ENCODE data around the gene ARHGAP22. TPM values are rescaled to one million over a fixed set of nuclear protein-coding genes. Genes with fewer than 3 reads are reported as not detected.
A peak's percentile ranks its signal among the peaks of the same experiment; 100 is the strongest.

The ARHGAP22 gene
- total RNA-seq, 1 donor from 2014 or later = 2.1 TPM

DNA sequence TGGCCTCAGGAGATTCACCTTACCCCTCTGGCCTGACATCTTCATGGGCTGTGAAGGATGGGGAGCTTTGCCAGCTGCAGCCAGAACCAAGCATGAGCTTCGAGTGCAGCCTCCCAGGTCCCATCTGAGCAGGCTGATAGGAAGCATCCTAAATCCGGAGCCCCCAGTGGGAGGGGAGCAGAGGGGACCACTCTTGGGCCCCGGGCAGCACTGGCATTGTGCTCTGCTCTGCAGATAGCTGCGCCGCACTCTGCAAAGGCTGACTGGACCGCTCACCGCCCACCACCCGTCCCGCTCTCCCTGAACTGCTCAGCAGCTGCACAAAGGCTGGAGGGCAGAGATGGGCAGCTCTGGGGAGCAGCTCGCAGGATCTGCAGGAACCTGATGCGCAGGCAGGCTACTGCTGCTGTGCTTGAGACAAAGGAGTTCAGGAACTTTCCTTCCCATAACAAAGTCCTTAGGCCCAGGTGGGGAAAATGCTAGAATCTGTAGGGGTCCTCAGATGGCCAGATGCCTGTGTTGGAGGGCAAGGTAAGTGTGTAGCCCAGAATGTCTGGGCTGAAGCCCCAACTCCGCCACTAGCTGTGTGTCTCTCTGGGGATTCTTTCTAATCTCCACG lies 51.8 kb downstream of the ARHGAP22 start:
- DNase-seq = no peak

DNA sequence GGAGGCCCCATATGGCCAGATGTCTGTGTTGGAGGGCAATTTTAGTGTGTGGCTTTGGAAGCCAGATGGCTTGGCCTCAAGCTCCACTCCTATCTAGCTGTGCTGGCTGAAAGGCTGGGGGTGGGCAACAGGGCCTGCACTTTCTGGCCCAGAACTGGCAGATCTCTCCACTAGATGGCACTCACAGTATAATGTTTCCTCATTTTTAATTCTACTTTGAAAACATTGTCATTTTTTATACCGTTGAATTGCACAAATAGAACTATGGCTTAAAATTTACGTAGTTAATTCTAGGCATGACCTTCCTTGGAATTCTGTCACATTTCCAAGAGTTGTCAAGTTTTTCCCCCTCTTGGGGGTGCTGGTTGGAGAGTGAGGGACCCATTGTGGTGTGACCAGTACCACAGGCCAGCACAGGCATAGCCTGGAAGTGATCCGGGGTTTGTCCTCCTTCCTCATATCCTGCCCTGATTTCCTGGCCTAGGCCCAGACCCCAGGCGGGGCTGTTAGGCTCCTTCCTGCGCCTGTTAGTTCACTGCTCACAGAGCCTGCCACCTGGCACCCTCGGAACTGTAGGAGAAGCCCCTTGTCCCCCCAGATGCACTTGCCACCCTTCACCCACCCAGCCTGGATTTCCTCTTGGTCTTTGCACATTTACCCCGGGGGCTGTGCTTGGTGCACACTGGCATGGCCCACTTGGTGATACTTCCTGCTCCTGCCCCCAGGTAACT lies 52.8 kb downstream of the ARHGAP22 start:
- peak; percentile 77 for DNase-seq

GRCh38 chr10:48550977-48551376 lies 53.9 kb downstream of the ARHGAP22 start:
- DNase-seq = no peak

- no peak for DNase-seq
Observed at GRCh38 chr10:48550071-48550691, 54.7 kb downstream of the ARHGAP22 start.

GRCh38 chr10:48549236-48549635 lies 55.6 kb downstream of the ARHGAP22 start:
- no peak for DNase-seq

GRCh38 chr10:48548531-48549135 lies 56.2 kb downstream of the ARHGAP22 start:
- no peak for DNase-seq

- no peak for DNase-seq
Observed at GRCh38 chr10:48547981-48548380, 56.9 kb downstream of the ARHGAP22 start.

- no peak for DNase-seq
Observed at GRCh38 chr10:48547061-48547895, 57.6 kb downstream of the ARHGAP22 start.

DNA sequence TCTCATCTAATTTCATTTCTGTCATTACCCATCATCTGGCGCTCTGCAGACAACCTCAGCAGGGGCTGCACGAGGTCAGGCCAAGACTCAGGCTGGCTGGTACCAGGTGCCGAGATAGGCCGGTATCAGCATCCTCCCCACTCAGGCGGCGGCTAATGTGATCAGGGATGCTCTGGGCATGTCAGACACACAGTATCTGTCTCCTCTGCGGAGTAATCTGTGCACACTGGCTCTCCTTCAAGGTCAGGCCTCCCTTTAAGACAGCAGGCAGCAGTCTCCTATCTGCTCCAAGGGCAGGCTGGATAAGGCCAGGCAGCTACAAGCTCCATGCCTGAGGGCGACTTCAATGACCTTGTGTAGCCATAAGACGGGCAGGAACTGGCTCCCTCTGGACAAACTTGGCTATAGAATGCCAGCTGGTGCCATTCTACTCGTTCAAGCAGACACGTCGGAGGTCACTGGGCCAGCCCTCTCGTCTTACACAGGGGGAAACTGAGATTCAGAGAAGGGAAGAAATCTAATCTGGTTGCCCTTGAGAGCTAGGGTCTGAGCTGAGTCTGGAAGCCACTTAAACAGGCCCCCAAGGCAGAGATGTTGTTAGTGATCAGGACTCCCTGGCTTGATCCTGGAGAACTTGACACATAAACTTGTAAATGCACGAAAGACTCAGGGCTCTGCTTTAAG lies 59.3 kb downstream of the ARHGAP22 start:
- DNase-seq = no peak

- no peak for DNase-seq
Observed at GRCh38 chr10:48543182-48543844, 61.6 kb downstream of the ARHGAP22 start.

DNA sequence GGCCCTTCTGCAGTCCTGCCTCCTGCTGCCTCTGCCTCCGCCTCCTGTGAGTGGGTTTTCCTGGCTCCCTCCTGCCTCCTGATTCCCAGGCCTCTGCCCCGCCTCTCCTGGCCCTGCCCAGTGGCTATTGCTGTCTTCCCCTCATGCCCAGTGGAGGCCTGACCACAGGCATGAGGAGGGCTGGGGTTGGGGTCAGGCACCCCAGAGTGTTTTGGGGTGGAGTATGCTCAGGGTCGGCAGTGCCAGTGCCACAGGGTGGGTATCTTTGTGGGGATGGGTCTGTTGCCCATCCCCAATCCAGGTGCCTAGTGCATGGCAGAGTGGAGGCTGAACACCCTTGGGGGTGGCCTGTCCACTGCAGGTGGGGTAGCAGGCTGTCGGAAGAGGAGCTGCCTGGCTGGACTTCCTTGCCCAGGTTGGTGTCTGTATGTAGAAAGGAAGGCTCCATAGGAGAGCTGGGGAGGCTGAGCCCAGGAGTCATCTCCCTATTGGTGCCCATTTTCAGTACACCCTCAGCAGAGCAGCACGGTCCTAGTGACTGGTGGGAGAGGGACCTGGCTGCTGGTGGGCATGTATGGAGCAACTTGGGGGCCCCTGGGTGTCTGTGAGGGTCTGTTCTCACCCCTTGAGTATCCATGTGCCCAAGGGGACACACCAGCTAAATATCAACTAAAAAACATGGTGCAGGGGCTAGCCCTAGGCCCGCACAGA lies 62.2 kb downstream of the ARHGAP22 start:
- no peak for DNase-seq

DNA sequence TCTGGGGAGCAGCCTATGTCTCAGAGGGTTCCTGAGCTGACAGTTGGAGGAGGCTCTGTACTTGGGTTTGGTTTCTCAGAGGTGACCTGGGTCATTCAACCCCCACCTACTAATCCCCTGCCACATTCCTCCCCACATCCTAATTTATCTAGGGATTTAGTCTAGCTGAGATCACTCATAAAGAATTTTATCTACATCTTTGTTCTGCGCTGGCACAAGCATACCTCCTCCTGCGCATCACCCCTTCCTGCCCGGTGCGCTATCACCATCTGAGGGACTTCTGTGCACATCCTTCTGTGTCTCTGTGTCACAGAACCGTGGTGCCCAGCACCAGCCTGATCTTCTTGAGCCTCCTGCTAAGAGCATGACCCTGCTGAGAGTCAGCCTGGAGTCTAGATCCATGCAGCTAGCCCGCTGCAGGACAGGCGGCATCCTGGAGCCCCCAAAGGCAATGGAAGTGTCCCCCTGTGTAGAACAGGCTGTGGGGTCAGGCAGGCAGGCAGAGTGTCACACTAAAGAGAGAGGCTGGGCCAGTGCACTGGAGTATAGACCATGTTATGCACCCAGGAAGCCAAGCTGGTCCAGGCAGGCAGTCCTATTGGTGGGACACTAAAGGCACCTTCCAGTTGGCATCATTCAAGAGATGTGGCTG lies 63.6 kb downstream of the ARHGAP22 start:
- DNase-seq = no peak

DNA sequence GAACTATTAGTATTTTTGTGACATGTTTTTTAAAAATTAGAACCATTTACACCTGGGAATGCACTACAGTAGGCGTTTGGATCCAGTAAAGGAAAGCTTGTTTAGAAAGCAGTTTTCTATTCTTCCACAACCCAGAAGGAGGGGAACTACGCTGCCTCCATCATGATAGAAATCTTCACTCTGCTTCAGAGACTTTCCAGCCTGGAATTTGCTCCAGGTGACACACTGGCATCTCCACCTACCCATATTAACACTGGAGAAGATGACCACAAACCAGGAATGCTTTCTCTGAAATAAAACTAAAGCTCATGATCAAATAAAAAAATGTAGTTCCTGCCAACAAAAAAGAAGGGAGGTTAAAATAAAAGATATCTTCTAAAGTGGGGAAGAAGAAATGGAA lies 66.3 kb downstream of the ARHGAP22 start:
- no peak for DNase-seq

DNA sequence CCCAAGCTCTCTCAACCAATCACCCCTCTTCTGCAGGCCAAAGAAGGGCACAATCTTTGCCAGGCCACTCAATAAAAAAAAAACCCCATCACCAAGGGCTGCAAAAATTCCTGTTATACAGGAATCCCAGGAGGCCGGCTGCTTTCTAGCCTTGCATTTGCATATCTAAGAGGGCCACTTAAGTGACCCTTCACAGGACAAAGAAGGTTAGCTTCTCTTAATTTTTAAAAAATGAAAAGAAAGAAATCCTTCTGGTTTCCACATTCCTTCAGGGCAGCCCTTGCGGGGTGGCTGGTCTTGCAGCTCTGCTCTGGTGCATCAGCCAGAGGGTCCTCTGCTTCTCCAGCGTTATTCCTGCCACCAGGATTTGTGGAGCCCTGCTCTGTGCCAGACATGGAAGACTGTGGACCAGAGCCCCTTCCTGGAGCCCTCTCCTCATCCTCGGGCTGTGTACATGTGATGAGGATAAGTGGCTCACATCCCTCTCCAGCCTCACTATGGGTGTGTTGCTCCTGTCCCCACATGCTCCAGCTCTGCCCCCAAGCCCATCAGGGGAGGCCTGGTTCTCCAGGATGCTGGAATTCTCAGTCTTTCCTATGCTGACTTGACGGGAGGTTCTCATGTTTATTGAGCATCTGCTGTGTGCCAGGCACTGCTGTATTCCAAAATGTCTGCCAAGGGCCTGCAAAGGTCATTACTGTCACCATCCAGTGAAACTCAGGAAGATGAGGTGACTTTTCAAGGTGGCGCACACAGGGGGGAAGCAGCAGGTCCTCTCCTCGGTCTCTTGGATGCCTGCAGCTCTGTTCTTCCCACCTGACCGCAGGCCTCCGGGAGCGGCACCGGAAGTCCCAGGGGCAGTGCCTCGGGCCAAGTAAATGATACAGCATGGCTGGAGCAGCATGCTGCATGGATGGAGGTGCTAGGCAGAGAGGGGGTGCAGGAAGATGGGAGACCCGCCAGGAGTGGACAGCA lies 67.7 kb downstream of the ARHGAP22 start:
- no peak for DNase-seq

GRCh38 chr10:48536156-48536500 lies 68.7 kb downstream of the ARHGAP22 start:
- no peak for DNase-seq

GRCh38 chr10:48535416-48536155 lies 69.3 kb downstream of the ARHGAP22 start:
- DNase-seq = no peak

- DNase-seq = peak; percentile 53
Observed at GRCh38 chr10:48533951-48534720, 70.7 kb downstream of the ARHGAP22 start.

Measured in tongue (tissue), 2 donors.